Endothelial cell of umbilical vein (primary cell): ENCODE measurements around the gene NT5DC1. TPM values are rescaled to one million over a fixed set of nuclear protein-coding genes. Genes with fewer than 3 reads are reported as not detected.

Experiments
- BruUV-seq: library from RNA; stranded (reverse); fragments of 400-500 nt; replicated peaks from 2 replicates; lab custom pipeline; 2021; lab: Mats Ljungman, UMichigan
- CTCF ChIA-PET: fragments of 300-600, 350-600 bp; sonication (Branson Sonifier 250); formaldehyde crosslinking; loops from one replicate; lab custom pipeline; 2021; ENCODE audit warnings: antibody characterized with exemption, inconsistent platforms; lab: Charles Lee
- POLR2A ChIA-PET: fragments of 300-600, 350-600 bp; sonication (Branson Sonifier 250); formaldehyde crosslinking; loops from one replicate; lab custom pipeline; 2021; ENCODE audit warnings: antibody characterized with exemption, inconsistent platforms; lab: Charles Lee
- DNase-seq: peaks from one replicate; pipeline ENCODE4 v3.0.0-alpha.2; 2011; ENCODE audit warnings: low read depth, low spot score
- FAIRE-seq: peaks from 2 replicates; lab custom pipeline; 2011; peaks lifted over from hg19 to GRCh38; lab: Jason Lieb, UNC
- H2AFZ ChIP-seq: 2 replicates; pipeline ENCODE4 v1.6.0; 2012; ENCODE audit warnings: low read depth, low read length, control low read depth, inconsistent platforms
- H3K27ac ChIP-seq: 2 replicates; pipeline ENCODE4 v1.5.1; 2011; ENCODE audit warnings: low read depth, mild to moderate bottlenecking, control low read depth, low read length, moderate library complexity; ENCODE audit not compliant: insufficient read depth
- H3K27me3 ChIP-seq, 2 experiments: 2 replicates each; pipeline versions ENCODE4 v1.6.0 to v1.6.1; 2011; ENCODE audit warnings: low read length in 2 of 2, mixed read lengths in 1 of 2; ENCODE audit not compliant: control insufficient read depth in 2 of 2, insufficient read depth in 2 of 2
- H3K36me3 ChIP-seq, 2 experiments: 2 replicates in 1 of 2; 3 replicates in 1 of 2; pipeline ENCODE4 v1.5.1; 2011; ENCODE audit warnings: low read length in 2 of 2, mild to moderate bottlenecking in 1 of 2, moderate library complexity in 1 of 2; ENCODE audit not compliant: control insufficient read depth in 2 of 2, insufficient read depth in 2 of 2; ENCODE audit errors: extremely low read depth in 1 of 2
- H3K4me1 ChIP-seq: 3 replicates; pipeline ENCODE4 v1.5.1; 2011; ENCODE audit warnings: mild to moderate bottlenecking, low read length; ENCODE audit not compliant: control insufficient read depth, insufficient read depth; ENCODE audit errors: extremely low read depth
- H3K4me2 ChIP-seq: 2 replicates; pipeline ENCODE4 v1.6.1; 2011; ENCODE audit warnings: low read length, control low read depth, mixed read lengths; ENCODE audit not compliant: insufficient read depth
- H3K4me3 ChIP-seq, 3 experiments: fragments of 200-600 bp in 1 of 3; sonication (generic), shearing (Covaris generic) in 1 of 3; replicated peaks in 1 of 3; 2 replicates each; pipeline ENCODE4 v1.5.1; 2011 to 2016; ENCODE audit warnings: control low read depth in 3 of 3, low read length in 3 of 3, mild to moderate bottlenecking in 2 of 3, inconsistent platforms in 1 of 3, low read depth in 1 of 3, moderate library complexity in 1 of 3; ENCODE audit not compliant: insufficient read depth in 1 of 3
- H3K79me2 ChIP-seq: 2 replicates; pipeline ENCODE4 v1.6.0; 2012; ENCODE audit warnings: low read length, inconsistent platforms; ENCODE audit not compliant: control insufficient read depth, insufficient read depth
- H3K9ac ChIP-seq: replicated peaks from 2 replicates; pipeline ENCODE3; 2011; ENCODE audit warnings: low read length, control low read depth; ENCODE audit not compliant: insufficient read depth; ENCODE audit errors: extremely low read depth
- H3K9me1 ChIP-seq: replicated peaks from 3 replicates; pipeline ENCODE4 v1.6.0; 2011; ENCODE audit warnings: mild to moderate bottlenecking, low read length; ENCODE audit not compliant: control insufficient read depth, insufficient read depth; ENCODE audit errors: extremely low read depth
- H3K9me3 ChIP-seq: replicated peaks from 2 replicates; pipeline ENCODE4 v1.5.1; 2012; ENCODE audit warnings: low read length, inconsistent platforms; ENCODE audit not compliant: control insufficient read depth, insufficient read depth
- H4K20me1 ChIP-seq: replicated peaks from 2 replicates; pipeline ENCODE3; 2011; ENCODE audit warnings: mild to moderate bottlenecking, low read length; ENCODE audit not compliant: control insufficient read depth, insufficient read depth; ENCODE audit errors: extremely low read depth
- EZH2 ChIP-seq: IDR thresholded peaks from 2 replicates; pipeline ENCODE4 v1.6.1; 2012; ENCODE audit warnings: borderline replicate concordance, low read depth, mild to moderate bottlenecking, moderate library complexity, low read length, inconsistent platforms; ENCODE audit not compliant: severe bottlenecking
- FOS ChIP-seq: IDR thresholded peaks from 2 replicates; pipeline ENCODE4 v1.6.1; 2011; ENCODE audit warnings: mild to moderate bottlenecking, low read length, moderate library complexity, borderline replicate concordance; ENCODE audit not compliant: insufficient read depth
- GATA2 ChIP-seq: IDR thresholded peaks from 2 replicates; pipeline ENCODE4 v1.7.0; 2011; ENCODE audit warnings: low read depth, mild to moderate bottlenecking, moderate library complexity, mixed read lengths, low read length; ENCODE audit not compliant: insufficient read length, insufficient read depth
- JUN ChIP-seq: IDR thresholded peaks from 2 replicates; pipeline ENCODE4 v1.6.1; 2011; ENCODE audit warnings: borderline replicate concordance, low read depth; ENCODE audit not compliant: insufficient read length, insufficient read depth
- MAX ChIP-seq: IDR thresholded peaks from 2 replicates; pipeline ENCODE4 v1.6.1; 2011; ENCODE audit not compliant: insufficient read depth, insufficient read length
- MYC ChIP-seq: IDR thresholded peaks from one replicate; pipeline ENCODE4 v1.6.1; 2011; ENCODE audit warnings: mild to moderate bottlenecking, low read depth, low read length
- POLR2A ChIP-seq: IDR thresholded peaks from 2 replicates; pipeline ENCODE4 v1.6.1; 2012; ENCODE audit warnings: low read depth, mild to moderate bottlenecking, control low read depth, low read length
- dilution Hi-C: fragments of 300-500 bp; cut with MboI; formaldehyde crosslinking; loops from one replicate; pipeline ENCODE4 v1.15.0; 2019; ENCODE audit warnings: low sequenced_read_pairs; ENCODE audit not compliant: extremely low pct_ligation_motif_present
- intact Hi-C: fragments of 100-400 bp; cut with micrococcal nuclease; formaldehyde crosslinking; loops from one replicate; pipeline ENCODE4 v1.10.0; 2022
- polyA plus RNA-seq, 4 experiments: library from polyadenylated mRNA; depleted of rRNA in 3 of 4; stranded (reverse) in 3 of 4; unstranded in 1 of 4; fragments of >200 nt; gene quantifications; 2 replicates each; pipeline versions ENCODE4 v1.2.1 to v1.2.3, GENCODE V29; 2011 to 2012; ENCODE audit warnings: missing spikeins in 1 of 4
- total RNA-seq: library from RNA; stranded (reverse); gene quantifications from 2 replicates; pipeline ENCODE4 v1.2.3, GENCODE V29; 2021
- TF ChIP-seq, protein P1 (sequence below), 2 donors: IDR thresholded peaks; 1 replicate in 1 of 2; 2 replicates in 1 of 2; pipeline ENCODE4 v1.5.1; 2011; ENCODE audit warnings: low read length in 2 of 2, mild to moderate bottlenecking in 2 of 2, moderate library complexity in 2 of 2, control low read depth in 1 of 2, inconsistent platforms in 1 of 2, low read depth in 1 of 2; ENCODE audit not compliant: insufficient read depth in 1 of 2; ENCODE audit errors: extremely low read depth in 1 of 2

NT5DC1 gene
- total and polyA plus RNA-seq, 2 donors (not counting 3 experiments of a cell fraction or from before 2014, with no cell fraction given), result 11.3 to 24.3 TPM

DNA sequence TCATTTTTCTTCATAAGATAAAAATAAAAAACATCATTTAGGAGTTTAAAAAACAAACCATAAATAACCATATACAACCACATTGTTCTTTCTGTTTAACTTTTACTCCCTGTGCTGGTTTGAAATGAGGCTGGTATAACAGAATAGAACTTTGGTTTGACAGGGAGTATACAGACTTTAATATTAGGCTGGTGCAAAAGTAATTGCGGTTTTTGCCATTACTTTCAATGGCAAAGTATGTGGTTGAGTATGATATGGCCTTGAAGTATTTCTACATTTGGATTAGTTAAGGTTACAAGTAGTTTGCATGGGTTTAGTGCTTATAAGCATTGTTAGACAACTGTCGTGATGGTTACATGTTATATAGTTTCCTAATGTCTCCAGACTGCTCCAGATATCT is 54.2 kb downstream of the NT5DC1 start:
- dilution Hi-C loops, result no loop called here

More for the DNA sequence above, 54.2 kb downstream of the NT5DC1 start:
- Histone ChIP-seq H3K4me1 (no peaks in the 10 kb centered on the region), H3K36me3 (no peaks in the 10 kb centered on the region), H4K20me1 (no peaks in the 10 kb centered on the region), H2AFZ (no peak overlapping the region), H3K4me3 (no peak overlapping the region), H3K9me1 (no peaks in the 10 kb centered on the region), H3K27ac (no peak overlapping the region), H3K79me2 (no peaks in the 10 kb centered on the region), H3K9ac (no peak overlapping the region), H3K27me3 (no peaks in the 10 kb centered on the region), H3K9me3 (no peaks in the 10 kb centered on the region), H3K4me2 (no peak overlapping the region)
- DNase-seq (no peak), FAIRE-seq (no peak)
- TF ChIP-seq, protein P1, sequence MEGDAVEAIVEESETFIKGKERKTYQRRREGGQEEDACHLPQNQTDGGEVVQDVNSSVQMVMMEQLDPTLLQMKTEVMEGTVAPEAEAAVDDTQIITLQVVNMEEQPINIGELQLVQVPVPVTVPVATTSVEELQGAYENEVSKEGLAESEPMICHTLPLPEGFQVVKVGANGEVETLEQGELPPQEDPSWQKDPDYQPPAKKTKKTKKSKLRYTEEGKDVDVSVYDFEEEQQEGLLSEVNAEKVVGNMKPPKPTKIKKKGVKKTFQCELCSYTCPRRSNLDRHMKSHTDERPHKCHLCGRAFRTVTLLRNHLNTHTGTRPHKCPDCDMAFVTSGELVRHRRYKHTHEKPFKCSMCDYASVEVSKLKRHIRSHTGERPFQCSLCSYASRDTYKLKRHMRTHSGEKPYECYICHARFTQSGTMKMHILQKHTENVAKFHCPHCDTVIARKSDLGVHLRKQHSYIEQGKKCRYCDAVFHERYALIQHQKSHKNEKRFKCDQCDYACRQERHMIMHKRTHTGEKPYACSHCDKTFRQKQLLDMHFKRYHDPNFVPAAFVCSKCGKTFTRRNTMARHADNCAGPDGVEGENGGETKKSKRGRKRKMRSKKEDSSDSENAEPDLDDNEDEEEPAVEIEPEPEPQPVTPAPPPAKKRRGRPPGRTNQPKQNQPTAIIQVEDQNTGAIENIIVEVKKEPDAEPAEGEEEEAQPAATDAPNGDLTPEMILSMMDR (IDR thresholded peaks at IDR 0.05; ENCODE audit: extremely low read depth in 1 of 2, insufficient read depth in 1 of 2, low read depth in 1 of 2, low read length in 2 of 2), result no peak
- TF ChIP-seq EZH2 (no peak), GATA2 (no peak), JUN (no peak), MYC (no peak), MAX (no peak), POLR2A (no peak), FOS (no peak)
- POLR2A ChIA-PET, result no interaction called here
- no TSS peak for BruUV-seq
- CTCF ChIA-PET, result no interaction called here
- intact Hi-C loops, result no loop called here
